GM12878 (cell line): ENCODE results near the gene MBD3. TPM values are rescaled to one million over a fixed set of nuclear protein-coding genes. Genes with fewer than 3 reads are reported as not detected.

ENCODE experiments used
- CBFB ChIP-seq: IDR thresholded peaks from 2 replicates; pipeline ENCODE4 v1.6.1; 2016; ENCODE audit warnings: antibody characterized with exemption, low read depth
- CREB1 ChIP-seq: IDR thresholded peaks from 2 replicates; pipeline ENCODE4 v1.6.1; 2012; ENCODE audit warnings: low read depth, mild to moderate bottlenecking, inconsistent platforms
- DPF2 ChIP-seq: fragments of 450-650 bp; IDR thresholded peaks from 2 replicates; pipeline ENCODE4 v1.6.1; 2017; ENCODE audit warnings: mild to moderate bottlenecking
- MYB ChIP-seq: fragments of 150-350 bp; IDR thresholded peaks from 2 replicates; pipeline ENCODE4 v1.6.1; 2014; ENCODE audit warnings: mild to moderate bottlenecking, low read depth, low read length, borderline replicate concordance
- NFYB ChIP-seq: IDR thresholded peaks from 2 replicates; pipeline ENCODE4 v1.6.1; 2011; ENCODE audit warnings: low read depth, mild to moderate bottlenecking, low read length, improper control_type of control experiment, moderate library complexity; ENCODE audit not compliant: insufficient read depth
- PAX5 ChIP-seq: IDR thresholded peaks from 2 replicates; pipeline ENCODE4 v1.6.1; 2011; ENCODE audit warnings: low read depth, low read length, borderline replicate concordance
- SIX5 ChIP-seq: IDR thresholded peaks from 2 replicates; pipeline ENCODE4 v1.6.1; 2011; ENCODE audit warnings: mild to moderate bottlenecking, low read depth, low read length, moderate library complexity; ENCODE audit not compliant: severe bottlenecking
- SRF ChIP-seq, 2 experiments: IDR thresholded peaks; 2 replicates each; pipeline ENCODE4 v1.6.1; 2011; ENCODE audit warnings: low read depth in 2 of 2, low read length in 2 of 2, mild to moderate bottlenecking in 1 of 2, moderate library complexity in 1 of 2
- ZNF622 ChIP-seq: fragments of 450-650 bp; IDR thresholded peaks from 2 replicates; pipeline ENCODE4 v1.6.1; 2017; ENCODE audit warnings: mild to moderate bottlenecking, inconsistent platforms
- polyA plus RNA-seq, 11 experiments: library from polyadenylated mRNA; depleted of rRNA in 4 of 11; unstranded in 6 of 11; stranded (reverse) in 5 of 11; fragments of >200 nt; fragmentation: Nextera tagmentation in 4 of 11; fragmentation: Illumina TruSeq in 1 of 11; extraction: Ambion mirVana in 4 of 11; extraction: Trizol in 1 of 11; gene quantifications; 1 replicate in 1 of 11; 2 replicates in 10 of 11; pipeline versions ENCODE4 v1.2.1 to v1.2.3, GENCODE V29; 2011 to 2016; ENCODE audit warnings: inconsistent platforms in 2 of 11, missing spikeins in 2 of 11, low read depth in 1 of 11
- total RNA-seq, 4 experiments: library from RNA; depleted of rRNA in 3 of 4; stranded (reverse); fragments of >200 nt in 3 of 4; fragmentation: Illumina TruSeq in 1 of 4; extraction: Trizol in 1 of 4; gene quantifications; 2 replicates each; pipeline versions ENCODE4 v1.2.1 to v1.2.3, GENCODE V29; 2013 to 2021
- TF ChIP-seq, protein P1 (sequence below): fragments of 450-650 bp; IDR thresholded peaks from 2 replicates; pipeline ENCODE4 v1.6.1; 2016; ENCODE audit warnings: mild to moderate bottlenecking
- TF ChIP-seq, protein P2 (sequence below): fragments of 450-650 bp; IDR thresholded peaks from 2 replicates; pipeline ENCODE4 v1.6.1; 2017; ENCODE audit warnings: mild to moderate bottlenecking, moderate library complexity
- TF ChIP-seq, protein P3 (sequence below): IDR thresholded peaks from 2 replicates; pipeline ENCODE4 v1.6.1; 2011; ENCODE audit warnings: borderline replicate concordance, low read depth, mild to moderate bottlenecking, moderate library complexity, low read length; ENCODE audit not compliant: insufficient read depth, poor library complexity, severe bottlenecking
- TF ChIP-seq, protein P4 (sequence below): fragments of 450-650 bp; IDR thresholded peaks from 2 replicates; pipeline ENCODE4 v1.6.1; 2018; ENCODE audit warnings: borderline replicate concordance, mild to moderate bottlenecking; ENCODE audit not compliant: partially characterized antibody
- TF ChIP-seq, protein P5 (sequence below): fragments of 450-650 bp; formaldehyde crosslinking; IDR thresholded peaks from 2 replicates; pipeline ENCODE4 v1.5.0; 2022; ENCODE audit warnings: mild to moderate bottlenecking, missing genetic modification characterization

The MBD3 gene
- total and polyA plus RNA-seq, 10 of the 15 experiments (the other 5 are each of a cell fraction or from before 2014, with no cell fraction given), result 0.13 to 107 (median 21.9) TPM

DNA sequence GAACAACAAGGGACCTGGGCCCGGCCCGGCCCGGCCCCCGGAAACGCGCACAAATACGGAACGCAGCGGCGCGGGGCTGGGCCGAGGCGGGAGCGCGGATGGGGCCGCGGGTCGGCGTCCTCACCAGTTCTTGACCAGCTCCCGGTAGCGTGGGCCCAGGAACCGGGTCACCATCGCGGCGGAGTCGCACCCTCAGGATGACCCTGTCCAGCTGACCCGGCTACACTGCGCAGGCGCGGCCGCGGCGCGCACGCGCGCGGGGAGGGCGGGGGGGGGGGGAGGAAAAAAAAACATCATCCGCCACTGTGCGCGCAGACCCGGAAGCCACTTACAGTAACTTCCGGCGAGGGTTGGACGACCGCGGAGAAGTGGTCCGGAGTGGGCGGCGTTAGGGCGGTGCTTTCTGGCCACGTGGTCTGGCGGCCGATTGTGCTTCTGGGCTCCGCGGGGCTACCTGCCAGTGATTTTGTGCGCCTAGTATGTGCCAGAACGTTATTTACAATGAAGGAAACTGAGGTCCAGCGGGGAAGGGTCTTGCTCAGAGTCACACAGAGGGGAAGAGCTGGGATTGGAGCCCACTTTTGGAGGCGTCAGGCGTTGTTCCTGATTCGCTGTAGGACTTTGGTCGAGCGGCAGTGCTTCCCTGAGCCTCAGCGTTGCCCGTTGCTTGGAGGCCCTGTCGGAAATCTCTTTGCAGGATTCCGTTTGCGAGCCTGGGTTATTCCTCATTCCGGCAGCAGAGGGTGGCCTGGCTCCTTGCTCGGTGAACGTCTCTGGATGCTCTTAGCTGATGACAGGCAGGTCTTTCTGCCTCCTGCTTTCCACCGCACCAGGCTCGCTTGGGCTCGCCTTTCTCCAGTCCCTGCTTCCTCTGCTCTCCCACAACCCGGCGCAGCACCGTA is 12.8 kb upstream of the MBD3 start, which contains the start of gene UQCR11 (continued):
- TF ChIP-seq, protein P1, sequence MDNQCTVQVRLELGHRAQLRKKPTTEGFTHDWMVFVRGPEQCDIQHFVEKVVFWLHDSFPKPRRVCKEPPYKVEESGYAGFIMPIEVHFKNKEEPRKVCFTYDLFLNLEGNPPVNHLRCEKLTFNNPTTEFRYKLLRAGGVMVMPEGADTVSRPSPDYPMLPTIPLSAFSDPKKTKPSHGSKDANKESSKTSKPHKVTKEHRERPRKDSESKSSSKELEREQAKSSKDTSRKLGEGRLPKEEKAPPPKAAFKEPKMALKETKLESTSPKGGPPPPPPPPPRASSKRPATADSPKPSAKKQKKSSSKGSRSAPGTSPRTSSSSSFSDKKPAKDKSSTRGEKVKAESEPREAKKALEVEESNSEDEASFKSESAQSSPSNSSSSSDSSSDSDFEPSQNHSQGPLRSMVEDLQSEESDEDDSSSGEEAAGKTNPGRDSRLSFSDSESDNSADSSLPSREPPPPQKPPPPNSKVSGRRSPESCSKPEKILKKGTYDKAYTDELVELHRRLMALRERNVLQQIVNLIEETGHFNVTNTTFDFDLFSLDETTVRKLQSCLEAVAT, result peak; percentile 88
- TF ChIP-seq SIX5, result no peak
- TF ChIP-seq PAX5, result 0 out of 2 replicates have a peak, but pooled peaks have one; percentile 10
- TF ChIP-seq ZNF622, result no peak
- TF ChIP-seq, protein P2, sequence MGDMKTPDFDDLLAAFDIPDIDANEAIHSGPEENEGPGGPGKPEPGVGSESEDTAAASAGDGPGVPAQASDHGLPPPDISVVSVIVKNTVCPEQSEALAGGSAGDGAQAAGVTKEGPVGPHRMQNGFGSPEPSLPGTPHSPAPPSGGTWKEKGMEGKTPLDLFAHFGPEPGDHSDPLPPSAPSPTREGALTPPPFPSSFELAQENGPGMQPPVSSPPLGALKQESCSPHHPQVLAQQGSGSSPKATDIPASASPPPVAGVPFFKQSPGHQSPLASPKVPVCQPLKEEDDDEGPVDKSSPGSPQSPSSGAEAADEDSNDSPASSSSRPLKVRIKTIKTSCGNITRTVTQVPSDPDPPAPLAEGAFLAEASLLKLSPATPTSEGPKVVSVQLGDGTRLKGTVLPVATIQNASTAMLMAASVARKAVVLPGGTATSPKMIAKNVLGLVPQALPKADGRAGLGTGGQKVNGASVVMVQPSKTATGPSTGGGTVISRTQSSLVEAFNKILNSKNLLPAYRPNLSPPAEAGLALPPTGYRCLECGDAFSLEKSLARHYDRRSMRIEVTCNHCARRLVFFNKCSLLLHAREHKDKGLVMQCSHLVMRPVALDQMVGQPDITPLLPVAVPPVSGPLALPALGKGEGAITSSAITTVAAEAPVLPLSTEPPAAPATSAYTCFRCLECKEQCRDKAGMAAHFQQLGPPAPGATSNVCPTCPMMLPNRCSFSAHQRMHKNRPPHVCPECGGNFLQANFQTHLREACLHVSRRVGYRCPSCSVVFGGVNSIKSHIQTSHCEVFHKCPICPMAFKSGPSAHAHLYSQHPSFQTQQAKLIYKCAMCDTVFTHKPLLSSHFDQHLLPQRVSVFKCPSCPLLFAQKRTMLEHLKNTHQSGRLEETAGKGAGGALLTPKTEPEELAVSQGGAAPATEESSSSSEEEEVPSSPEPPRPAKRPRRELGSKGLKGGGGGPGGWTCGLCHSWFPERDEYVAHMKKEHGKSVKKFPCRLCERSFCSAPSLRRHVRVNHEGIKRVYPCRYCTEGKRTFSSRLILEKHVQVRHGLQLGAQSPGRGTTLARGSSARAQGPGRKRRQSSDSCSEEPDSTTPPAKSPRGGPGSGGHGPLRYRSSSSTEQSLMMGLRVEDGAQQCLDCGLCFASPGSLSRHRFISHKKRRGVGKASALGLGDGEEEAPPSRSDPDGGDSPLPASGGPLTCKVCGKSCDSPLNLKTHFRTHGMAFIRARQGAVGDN, result 0 out of 2 replicates have a peak, but pooled peaks have one; percentile 10
- TF ChIP-seq, protein P3, sequence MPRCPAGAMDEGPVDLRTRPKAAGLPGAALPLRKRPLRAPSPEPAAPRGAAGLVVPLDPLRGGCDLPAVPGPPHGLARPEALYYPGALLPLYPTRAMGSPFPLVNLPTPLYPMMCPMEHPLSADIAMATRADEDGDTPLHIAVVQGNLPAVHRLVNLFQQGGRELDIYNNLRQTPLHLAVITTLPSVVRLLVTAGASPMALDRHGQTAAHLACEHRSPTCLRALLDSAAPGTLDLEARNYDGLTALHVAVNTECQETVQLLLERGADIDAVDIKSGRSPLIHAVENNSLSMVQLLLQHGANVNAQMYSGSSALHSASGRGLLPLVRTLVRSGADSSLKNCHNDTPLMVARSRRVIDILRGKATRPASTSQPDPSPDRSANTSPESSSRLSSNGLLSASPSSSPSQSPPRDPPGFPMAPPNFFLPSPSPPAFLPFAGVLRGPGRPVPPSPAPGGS, result no peak
- TF ChIP-seq DPF2, result 0 out of 2 replicates have a peak, but pooled peaks have one; percentile 9
- peak; percentile 75; a peak in 3 of 4 replicates for TF ChIP-seq SRF (IDR thresholded peaks at IDR 0.05; ENCODE audit: low read depth in 2 of 2, low read length in 2 of 2)
- 0 out of 2 replicates have a peak, but pooled peaks have one; percentile 16 for TF ChIP-seq CREB1
- TF ChIP-seq MYB, result no peak
- TF ChIP-seq, protein P4, sequence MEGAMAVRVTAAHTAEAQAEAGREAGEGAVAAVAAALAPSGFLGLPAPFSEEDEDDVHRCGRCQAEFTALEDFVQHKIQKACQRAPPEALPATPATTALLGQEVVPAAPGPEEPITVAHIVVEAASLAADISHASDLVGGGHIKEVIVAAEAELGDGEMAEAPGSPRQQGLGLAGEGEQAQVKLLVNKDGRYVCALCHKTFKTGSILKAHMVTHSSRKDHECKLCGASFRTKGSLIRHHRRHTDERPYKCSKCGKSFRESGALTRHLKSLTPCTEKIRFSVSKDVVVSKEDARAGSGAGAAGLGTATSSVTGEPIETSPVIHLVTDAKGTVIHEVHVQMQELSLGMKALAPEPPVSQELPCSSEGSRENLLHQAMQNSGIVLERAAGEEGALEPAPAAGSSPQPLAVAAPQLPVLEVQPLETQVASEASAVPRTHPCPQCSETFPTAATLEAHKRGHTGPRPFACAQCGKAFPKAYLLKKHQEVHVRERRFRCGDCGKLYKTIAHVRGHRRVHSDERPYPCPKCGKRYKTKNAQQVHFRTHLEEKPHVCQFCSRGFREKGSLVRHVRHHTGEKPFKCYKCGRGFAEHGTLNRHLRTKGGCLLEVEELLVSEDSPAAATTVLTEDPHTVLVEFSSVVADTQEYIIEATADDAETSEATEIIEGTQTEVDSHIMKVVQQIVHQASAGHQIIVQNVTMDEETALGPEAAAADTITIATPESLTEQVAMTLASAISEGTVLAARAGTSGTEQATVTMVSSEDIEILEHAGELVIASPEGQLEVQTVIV, result no peak
- TF ChIP-seq NFYB, result peak; percentile 57; the same call in 1 of the 2 replicates
- no peak for TF ChIP-seq CBFB
- TF ChIP-seq, protein P5, sequence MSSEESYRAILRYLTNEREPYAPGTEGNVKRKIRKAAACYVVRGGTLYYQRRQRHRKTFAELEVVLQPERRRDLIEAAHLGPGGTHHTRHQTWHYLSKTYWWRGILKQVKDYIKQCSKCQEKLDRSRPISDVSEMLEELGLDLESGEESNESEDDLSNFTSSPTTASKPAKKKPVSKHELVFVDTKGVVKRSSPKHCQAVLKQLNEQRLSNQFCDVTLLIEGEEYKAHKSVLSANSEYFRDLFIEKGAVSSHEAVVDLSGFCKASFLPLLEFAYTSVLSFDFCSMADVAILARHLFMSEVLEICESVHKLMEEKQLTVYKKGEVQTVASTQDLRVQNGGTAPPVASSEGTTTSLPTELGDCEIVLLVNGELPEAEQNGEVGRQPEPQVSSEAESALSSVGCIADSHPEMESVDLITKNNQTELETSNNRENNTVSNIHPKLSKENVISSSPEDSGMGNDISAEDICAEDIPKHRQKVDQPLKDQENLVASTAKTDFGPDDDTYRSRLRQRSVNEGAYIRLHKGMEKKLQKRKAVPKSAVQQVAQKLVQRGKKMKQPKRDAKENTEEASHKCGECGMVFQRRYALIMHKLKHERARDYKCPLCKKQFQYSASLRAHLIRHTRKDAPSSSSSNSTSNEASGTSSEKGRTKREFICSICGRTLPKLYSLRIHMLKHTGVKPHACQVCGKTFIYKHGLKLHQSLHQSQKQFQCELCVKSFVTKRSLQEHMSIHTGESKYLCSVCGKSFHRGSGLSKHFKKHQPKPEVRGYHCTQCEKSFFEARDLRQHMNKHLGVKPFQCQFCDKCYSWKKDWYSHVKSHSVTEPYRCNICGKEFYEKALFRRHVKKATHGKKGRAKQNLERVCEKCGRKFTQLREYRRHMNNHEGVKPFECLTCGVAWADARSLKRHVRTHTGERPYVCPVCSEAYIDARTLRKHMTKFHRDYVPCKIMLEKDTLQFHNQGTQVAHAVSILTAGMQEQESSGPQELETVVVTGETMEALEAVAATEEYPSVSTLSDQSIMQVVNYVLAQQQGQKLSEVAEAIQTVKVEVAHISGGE (CRISPR knock-in tag), result no peak
